GM19035 (cell line): ENCODE results near the gene ERVV-1.
"Not testable (repeated sequence)": the region's sequence is repeated elsewhere in the genome, so short reads cannot be mapped to it uniquely, and the experiment has no call there.

Experiments
- ATAC-seq: cut with Tn5 transposase; IDR thresholded peaks from one replicate; pipeline ENCODE4 v1.9.1; 2021; ENCODE audit not compliant: unreplicated experiment

ERVV-1 gene

GRCh38 chr19:53019684-53020083 lies 6.0 kb downstream of the ERVV-1 start:
- ATAC-seq: no peak

GRCh38 chr19:53028306-53028705 lies 14.6 kb downstream of the ERVV-1 start:
- ATAC-seq: not testable (repeated sequence)

DNA sequence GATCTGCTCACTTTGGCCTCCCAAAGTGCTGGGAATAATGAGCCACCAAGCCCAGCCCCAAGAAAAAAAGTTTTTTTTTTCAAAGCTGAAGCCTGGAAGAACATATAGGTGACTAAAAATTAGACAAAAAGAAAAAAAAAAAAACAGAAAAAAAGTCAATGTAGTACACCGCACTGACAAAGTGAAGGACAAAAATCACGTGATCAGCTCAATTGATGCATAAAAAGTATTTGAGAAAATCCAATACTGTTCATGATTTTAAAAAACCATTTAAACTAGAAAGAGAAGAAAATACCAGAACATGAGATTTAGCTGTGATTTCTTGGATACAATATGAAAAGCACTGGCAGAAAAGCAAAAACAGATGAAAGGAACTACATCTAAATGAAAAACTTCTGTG lies 20.3 kb downstream of the ERVV-1 start:
- no peak for ATAC-seq

DNA sequence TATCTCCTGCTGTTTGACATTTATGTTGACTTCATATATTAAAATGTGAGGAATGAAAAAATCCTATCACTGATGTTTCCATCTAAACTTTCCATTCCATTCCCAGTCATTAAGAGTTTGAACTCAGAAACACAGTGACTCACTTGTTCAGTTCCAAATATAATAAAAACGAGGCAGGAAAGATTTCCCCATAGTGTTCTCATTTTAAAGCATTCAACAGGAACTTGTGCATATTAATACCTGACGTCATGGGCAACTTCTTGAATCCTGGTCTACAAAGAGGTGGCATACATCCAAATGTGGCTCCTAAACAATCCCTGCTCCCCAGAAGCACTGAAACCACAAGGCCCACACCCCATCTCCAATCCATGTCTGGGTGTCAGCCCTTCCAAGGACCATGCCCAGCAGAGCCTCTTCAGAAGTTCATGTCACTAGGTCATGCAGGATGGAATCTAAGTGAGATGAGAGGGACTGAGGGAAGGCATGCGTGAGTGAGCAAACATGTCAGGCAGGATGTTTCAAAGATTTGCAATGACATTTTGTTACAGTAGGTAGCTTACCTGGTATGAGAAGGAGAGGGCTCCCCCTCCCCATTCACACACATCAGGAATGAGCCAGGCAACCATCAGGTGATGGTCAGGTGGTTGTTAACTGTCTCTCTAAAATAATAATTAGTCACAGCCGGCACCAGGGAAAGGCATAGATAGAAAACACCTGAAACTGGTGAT lies 21.4 kb downstream of the ERVV-1 start:
- no peak for ATAC-seq

DNA sequence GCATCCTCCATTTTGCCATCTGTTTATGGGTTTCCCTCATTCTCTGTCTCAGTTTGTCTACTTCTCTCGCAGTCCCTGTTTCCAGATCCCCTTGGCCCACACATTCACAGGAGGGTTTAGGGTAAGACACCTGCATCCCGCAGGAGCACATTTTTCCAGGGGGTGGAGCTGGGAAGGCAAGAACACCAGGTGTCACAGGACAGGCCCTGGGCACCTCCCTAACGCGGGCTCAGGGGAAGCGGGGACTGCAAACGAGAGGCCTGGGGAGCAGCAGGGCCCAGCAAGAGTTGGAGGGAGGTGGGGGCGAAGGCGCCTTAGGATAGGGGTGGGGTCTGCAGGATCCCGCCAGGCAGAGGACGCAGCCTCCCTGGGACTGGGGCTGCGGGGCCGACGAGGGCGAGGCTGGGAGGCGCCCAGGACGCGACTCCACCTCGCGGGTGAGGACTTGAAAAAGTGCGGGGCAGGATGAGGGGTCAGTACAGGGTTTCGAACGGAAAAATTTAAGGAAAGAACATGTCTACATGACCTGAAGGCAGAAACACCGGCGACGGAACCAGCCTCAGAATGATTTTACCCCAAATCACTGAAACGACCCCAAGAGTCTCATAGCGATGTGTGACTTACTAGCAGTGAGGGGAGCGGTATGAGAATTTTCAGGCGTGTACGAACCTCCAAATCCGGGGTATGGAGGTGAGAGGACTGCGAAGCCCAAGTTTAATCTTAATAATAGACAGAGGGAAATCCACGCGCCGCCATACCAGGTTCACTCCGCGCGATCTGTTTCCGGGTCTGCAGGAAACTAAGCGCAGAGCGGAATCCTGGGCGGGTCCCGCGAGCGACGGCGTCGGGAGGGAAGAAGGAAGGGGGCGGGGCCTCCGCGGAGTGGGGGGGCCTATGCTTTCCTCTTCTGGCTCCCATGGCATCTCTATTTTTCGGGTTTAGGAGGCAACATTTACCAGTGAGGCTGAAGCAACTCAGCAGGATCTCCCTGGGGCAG lies 23.7 kb downstream of the ERVV-1 start:
- ATAC-seq: no peak

DNA sequence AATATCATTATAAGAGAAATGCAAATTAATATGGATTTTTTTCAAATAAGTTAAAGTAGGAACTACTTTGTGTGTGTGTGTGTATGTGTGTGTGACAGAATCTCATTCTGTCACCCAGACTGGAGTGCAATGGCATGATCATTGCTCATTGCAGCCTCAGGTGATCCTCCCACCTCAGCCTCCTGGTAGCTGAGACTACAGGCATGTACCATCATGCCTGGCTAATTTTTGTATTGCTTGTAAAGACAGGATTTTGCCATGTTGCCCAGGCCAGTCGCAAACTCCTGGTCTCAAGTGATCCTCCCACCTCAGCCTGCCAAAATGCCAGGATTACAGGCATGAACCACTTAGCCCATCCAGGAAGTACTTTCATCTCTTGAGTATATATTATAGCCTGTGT lies 27.6 kb downstream of the ERVV-1 start:
- no peak for ATAC-seq

- ATAC-seq: no peak
Observed at GRCh38 chr19:53045536-53045935, 31.8 kb downstream of the ERVV-1 start.

- no peak for ATAC-seq
Observed at GRCh38 chr19:53047379-53047778, 33.7 kb downstream of the ERVV-1 start.

DNA sequence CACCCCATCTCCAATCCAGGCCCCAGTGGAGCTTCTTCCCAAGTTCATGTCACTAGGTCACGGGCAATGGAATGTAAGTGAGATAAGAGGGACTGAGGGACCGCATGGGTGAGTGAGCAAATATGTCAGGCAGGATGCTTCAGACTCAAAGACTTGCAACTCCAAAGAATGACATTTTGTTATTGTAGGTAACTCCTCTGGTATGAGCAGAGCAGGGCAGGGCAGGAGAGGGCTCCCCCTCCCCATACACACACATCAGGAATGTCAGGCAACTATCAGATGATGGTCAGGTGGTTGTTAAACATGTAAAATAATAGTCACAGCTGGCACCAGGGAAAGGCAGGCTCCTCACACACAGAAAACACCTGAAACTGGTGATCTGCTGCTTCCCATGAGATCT lies 41.4 kb downstream of the ERVV-1 start:
- no peak for ATAC-seq

DNA sequence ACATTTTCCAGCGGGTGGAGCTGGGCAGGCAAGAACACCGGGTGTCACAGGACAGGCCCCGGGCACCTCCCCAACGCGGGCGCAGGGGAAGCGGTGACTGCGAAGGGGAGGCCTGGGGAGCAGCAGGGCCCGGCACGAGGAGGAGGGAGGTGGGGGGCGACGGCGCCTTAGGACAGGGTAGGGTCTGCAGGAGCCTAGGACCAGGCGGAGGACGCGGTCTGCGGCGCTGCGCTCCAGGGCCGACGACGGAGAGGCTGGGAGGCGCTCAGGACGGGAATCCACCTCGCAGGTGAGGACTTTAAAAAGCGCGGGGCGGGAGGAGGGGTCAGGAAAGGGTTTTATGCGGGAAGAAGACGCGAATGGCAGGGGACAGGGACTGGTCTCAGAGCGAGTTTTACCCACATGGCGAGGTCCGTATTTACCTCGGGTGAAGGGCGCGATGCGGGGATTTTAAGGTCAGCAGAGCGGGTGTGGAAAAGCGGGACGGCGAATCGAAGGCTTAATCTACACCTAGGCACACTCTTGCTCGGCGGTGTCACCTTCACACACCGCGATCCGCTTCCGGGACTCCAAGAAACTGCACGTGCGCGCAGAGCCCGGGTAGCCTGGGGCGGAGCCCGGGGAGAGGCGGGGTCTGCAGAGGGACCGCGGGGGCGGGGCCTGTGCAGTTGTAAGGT lies 44.3 kb downstream of the ERVV-1 start:
- ATAC-seq: no peak
